Articular chondrocyte of knee joint (primary cell): ENCODE measurements around the gene MGAT4D. TPM values are rescaled to one million over a fixed set of nuclear protein-coding genes. Genes with fewer than 3 reads are reported as not detected.

Source experiments
- total RNA-seq: library from RNA; depleted of rRNA; stranded (reverse); fragments of >200 nt; gene quantifications from 2 replicates; pipeline ENCODE4 v1.2.3, GENCODE V29; 2012

Gene MGAT4D
- not detected in 2 replicates for total RNA-seq

GRCh38 chr4:140497747-140498636 lies at the start of gene MGAT4D:
Gene MGAT4D, minus strand, starts transcription at chr4:140498293. Its CDS starts 71 bp downstream, at chr4:140498222.

GRCh38 chr4:140523857-140524742 lies 26.0 kb upstream of the MGAT4D start, which contains the start of gene ELMOD2:
Gene ELMOD2, plus strand, starts transcription at chr4:140524168. Its CDS starts 1,261 bp downstream, at chr4:140525429.

GRCh38 chr4:140427106-140427918 lies 70.8 kb downstream of the MGAT4D start, which contains the start of gene CLGN:
Gene CLGN, minus strand, starts transcription at chr4:140427648. Its CDS starts 14,570 bp downstream, at chr4:140413078.

Other genes starting within 250 kb of the MGAT4D start
- 76.4 and 91.7 TPM in 2 replicates for gene SCOC, start 124.6 kb downstream of the MGAT4D start, total RNA-seq
- 0.39 and 0.54 TPM in 2 replicates for gene CLGN, start 70.6 kb downstream of the MGAT4D start, total RNA-seq
- gene ELMOD2, start 25.9 kb upstream of the MGAT4D start, total RNA-seq: 44.8 and 45.9 TPM in 2 replicates
- gene UCP1, start 70.7 kb upstream of the MGAT4D start, total RNA-seq: not detected in 2 replicates